Activated CD8-positive, alpha-beta memory T cell treated with anti-CD3 and anti-CD28 coated beads, Interleukin-2, amount 10 ng/mL, durations not matched to agents 7 days and 5 days (primary cell): ENCODE data around the gene AMH. TPM values are rescaled to one million over a fixed set of nuclear protein-coding genes. Genes with fewer than 3 reads are reported as not detected.
"Not testable (repeated sequence)": the region's sequence is repeated elsewhere in the genome, so short reads cannot be mapped to it uniquely, and the experiment has no call there.

ENCODE experiments used
- ATAC-seq: fragments of 150-1000 bp; cut with Tn5 transposase; one replicate; pipeline ENCODE4 v1.10.0; 2021; ENCODE audit warnings: moderate library complexity
- CTCF ChIA-PET: fragments of 350-600 bp; sonication (Branson Sonifier 250); formaldehyde crosslinking; loops from one replicate; lab custom pipeline; 2021; ENCODE audit warnings: antibody characterized with exemption; lab: Charles Lee
- DNase-seq: peaks from one replicate; pipeline ENCODE4 v3.0.0-alpha.2; 2020
- H3K27ac Mint-ChIP-seq: one replicate; pipeline ENCODE4 v1.8.0; 2021; ENCODE audit warnings: mild to moderate bottlenecking, mixed read lengths
- H3K27me3 Mint-ChIP-seq: one replicate; pipeline ENCODE4 v1.8.0; 2021; ENCODE audit warnings: mixed read lengths
- H3K36me3 Mint-ChIP-seq: one replicate; pipeline ENCODE4 v1.8.0; 2021; ENCODE audit warnings: mild to moderate bottlenecking, mixed read lengths
- H3K4me1 Mint-ChIP-seq: one replicate; pipeline ENCODE4 v1.8.0; 2021; ENCODE audit warnings: mixed read lengths
- H3K4me3 Mint-ChIP-seq: one replicate; pipeline ENCODE4 v1.8.0; 2021; ENCODE audit warnings: mild to moderate bottlenecking, moderate library complexity, mixed read lengths
- H3K9me3 Mint-ChIP-seq: one replicate; pipeline ENCODE4 v1.8.0; 2022; ENCODE audit warnings: low read depth, mixed read lengths
- total RNA-seq, 2 experiments: library from RNA; stranded (reverse); gene quantifications; one replicate each; pipeline ENCODE4 v1.2.3, GENCODE V29; 2021

Gene AMH
- total RNA-seq, 2 experiments from 2014 or later = 5.1 to 6.0 TPM

DNA sequence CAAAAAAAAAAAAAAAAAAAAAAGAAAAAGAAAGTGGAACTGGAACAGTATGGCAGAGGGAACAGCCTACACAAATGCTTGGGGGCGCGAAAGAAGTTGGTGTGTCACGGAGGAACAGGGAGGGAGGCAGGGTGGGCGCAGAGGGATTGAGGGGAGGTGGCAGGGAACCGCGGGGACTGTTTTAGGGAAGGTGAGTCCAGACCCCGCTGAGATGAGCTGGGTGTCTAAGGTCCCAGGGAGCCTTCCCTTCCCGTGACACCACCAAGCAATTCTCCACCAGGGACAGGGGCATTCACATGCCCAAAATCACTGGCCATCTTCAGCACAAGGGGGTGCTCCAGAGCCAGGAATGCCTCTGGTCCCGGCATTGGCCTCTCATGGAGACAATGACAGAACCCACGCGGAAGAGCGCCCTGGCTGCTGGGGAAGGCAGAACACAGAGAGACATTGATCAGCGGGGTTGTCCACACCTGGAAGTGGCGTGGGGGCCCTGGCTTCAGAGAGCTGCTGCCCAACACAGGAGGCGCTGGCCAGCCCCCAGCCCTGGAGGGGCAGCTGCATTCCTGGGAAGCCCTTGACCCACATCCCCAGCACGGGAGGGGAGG, 25.9 kb downstream of the AMH start:
- H3K4me1 Mint-ChIP-seq = peaks cover 31% of the 10 kb centered on the region
- H3K9me3 Mint-ChIP-seq = no peaks in the 10 kb centered on the region
- CTCF ChIA-PET = interaction anchor here (1.0 to 7.0 kb wide), 13 partner anchors 12 to 373 kb away, joined by 3 to 58 read pairs (median 6); partner anchors contain the start of genes PLEKHJ1 and SF3A2
- H3K4me3 Mint-ChIP-seq = no peak overlapping the region
- H3K27me3 Mint-ChIP-seq = no peaks in the 10 kb centered on the region
- DNase-seq (peak; percentile 73), ATAC-seq (no peak)
- H3K36me3 Mint-ChIP-seq = peaks cover 23% of the 10 kb centered on the region
- no peak overlapping the region for H3K27ac Mint-ChIP-seq

DNA sequence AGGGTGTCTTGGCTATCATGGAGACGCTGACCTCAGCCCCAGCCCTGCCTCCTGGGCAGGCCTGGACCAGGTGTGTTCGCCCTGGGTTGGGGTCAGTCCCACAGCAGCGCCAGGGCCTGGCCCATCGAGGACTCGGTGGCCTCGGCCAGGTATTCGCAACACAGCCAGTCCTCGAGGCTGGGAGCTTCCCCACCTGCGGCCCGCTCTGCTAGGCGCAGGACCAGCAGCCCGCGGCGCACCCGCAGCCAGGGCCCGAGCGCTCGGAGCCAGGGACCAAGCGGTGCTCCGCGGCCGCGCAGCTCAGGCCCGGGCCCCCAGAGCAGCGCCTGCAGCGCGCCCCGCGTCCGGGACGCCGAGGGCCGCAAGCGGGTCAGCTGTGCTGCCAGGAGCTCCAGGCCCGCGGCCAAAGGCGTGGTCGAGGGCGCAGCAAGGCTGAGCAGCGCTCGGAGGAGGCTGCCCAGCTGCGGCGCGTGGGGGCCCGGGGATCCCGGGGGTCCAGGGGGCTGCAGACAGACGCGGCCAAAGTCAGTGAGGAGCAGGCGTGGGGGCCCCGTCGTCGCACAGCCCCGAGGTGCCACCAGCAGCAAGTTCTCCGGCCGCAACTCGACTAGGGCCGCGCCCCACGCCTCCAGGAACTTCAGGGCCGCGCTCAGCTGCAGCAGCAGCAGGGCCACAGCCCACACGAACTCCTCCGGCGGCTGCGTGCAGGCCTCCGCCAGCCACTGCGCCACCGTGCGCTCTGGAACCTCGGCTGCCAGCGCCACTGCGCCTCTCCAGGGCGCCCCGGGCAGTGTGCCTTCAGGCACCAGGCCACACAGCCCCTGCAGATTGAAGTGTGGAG, 26.7 kb downstream of the AMH start:
- CTCF ChIA-PET = interaction anchor here (1.0 to 7.0 kb wide), 6 partner anchors 11 to 372 kb away, joined by 6 to 58 read pairs (median 20); partner anchors contain the start of genes PLEKHJ1 and SF3A2
- Mint-ChIP-seq H3K27ac (no peak overlapping the region), H3K9me3 (no peaks in the 10 kb centered on the region), H3K4me1 (peaks cover 31% of the 10 kb centered on the region), H3K36me3 (peaks cover 22% of the 10 kb centered on the region), H3K27me3 (no peaks in the 10 kb centered on the region), H3K4me3 (no peak overlapping the region)
- ATAC-seq (no peak), DNase-seq (no peak)

DNA sequence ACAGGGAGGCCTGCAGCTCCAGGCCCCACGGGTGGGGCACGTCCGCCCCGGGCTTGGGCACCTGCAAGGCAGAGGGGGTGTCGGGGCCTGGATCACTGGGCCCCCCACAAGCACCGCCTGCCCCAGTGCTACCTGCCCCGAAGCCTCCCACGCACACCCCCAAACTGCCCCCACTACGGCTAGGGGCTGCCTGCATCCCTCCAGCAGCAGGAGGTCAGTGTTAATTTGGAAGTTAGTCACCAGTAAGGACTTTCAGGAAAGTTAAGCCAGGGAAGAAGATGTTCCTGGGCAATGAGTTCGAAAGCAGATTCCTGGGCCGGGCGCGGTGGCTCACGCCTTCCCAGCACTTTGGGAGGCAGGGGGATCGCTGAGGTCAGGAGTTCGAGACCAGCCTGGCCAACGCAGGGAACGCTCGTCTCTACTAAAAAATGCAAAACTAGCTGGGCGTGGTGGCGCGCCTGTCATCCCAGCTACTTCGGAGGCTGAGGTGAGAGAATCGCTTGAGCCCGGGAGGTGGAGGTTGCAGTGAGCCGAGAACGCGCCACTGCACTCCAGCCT, 27.4 kb downstream of the AMH start:
- DNase-seq (no peak), ATAC-seq (no peak)
- Mint-ChIP-seq H3K9me3 (no peaks in the 10 kb centered on the region), H3K4me1 (peaks cover 29% of the 10 kb centered on the region), H3K27me3 (no peaks in the 10 kb centered on the region), H3K27ac (no peak overlapping the region), H3K36me3 (peaks cover 18% of the 10 kb centered on the region), H3K4me3 (no peak overlapping the region)
- CTCF ChIA-PET = interaction anchor here (0.9 to 7.0 kb wide), 6 partner anchors 11 to 116 kb away, joined by 3 to 52 read pairs (median 12); partner anchors contain the start of gene PLEKHJ1

DNA sequence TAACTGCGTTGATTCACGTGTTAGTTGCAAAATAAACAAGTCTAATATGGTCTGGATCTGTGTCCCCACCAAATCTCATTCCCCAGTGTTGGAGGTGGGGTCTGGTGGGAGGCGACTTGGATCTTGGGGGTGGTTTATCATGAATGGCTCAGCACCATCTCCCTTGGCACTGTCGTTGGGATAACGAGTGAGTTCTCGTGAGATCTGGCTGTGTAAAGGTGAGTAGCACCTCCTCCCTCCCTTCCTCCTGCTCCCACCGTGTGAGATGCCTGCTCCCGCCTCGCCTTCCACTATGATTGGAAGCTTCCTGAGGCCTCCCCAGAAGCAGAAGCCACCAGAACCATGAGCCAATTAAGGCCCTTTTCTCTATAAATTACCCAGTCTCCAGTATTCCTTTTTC, 28.0 kb downstream of the AMH start:
- H3K4me1 Mint-ChIP-seq = peaks cover 31% of the 10 kb centered on the region
- DNase-seq = no peak
- no peaks in the 10 kb centered on the region for H3K9me3 Mint-ChIP-seq
- ATAC-seq = no peak
- peaks cover 14% of the 10 kb centered on the region for H3K36me3 Mint-ChIP-seq
- peak overlapping the region; percentile 49 for H3K27ac Mint-ChIP-seq
- CTCF ChIA-PET = interaction anchor here (0.9 to 7.0 kb wide), 4 partner anchors 10 to 115 kb away, joined by 3 to 52 read pairs (median 4); partner anchors contain the start of gene PLEKHJ1
- no peaks in the 10 kb centered on the region for H3K27me3 Mint-ChIP-seq
- no peak overlapping the region for H3K4me3 Mint-ChIP-seq

DNA sequence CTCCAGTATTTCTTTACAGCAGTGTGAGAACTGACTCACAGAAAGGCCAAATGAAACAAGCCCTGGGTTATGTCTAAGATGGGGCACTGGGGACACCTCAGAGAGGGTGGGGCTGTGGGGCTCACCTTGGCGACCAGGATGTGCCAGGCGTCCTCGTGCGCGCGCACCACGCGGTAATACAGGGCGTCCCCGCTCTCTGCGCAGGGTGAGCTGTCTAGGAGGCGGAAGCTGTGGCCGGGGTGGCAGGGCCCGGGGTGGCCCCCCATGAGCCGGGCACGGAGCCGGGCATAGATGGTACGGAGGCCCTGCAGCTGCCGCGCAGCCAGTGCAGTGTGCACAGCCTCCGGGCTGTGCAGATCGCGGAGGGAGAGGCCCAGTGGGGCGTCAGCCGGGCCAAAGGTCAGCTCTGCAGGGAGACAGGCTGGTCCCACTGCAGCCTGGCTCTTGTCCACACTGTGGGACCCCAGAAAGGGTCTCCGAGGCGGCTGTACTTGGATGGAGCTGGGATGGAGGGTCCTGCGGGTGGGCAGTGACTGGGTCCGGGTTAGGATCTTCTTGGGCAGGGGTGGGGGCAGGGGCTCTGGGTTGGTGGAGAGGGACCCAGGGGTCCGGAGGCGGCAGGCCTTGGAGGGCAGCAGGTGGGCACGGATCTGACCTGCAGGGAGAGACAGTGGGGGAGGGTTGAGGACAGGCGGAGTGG, 29.5 kb downstream of the AMH start:
- peaks cover 7% of the 10 kb centered on the region for H3K27me3 Mint-ChIP-seq
- no peak overlapping the region for H3K4me3 Mint-ChIP-seq
- ATAC-seq (no peak), DNase-seq (no peak)
- H3K36me3 Mint-ChIP-seq = peaks cover 5% of the 10 kb centered on the region
- H3K9me3 Mint-ChIP-seq = no peaks in the 10 kb centered on the region
- H3K27ac Mint-ChIP-seq = no peak overlapping the region
- H3K4me1 Mint-ChIP-seq = peaks cover 27% of the 10 kb centered on the region
- CTCF ChIA-PET = interaction anchor here (1.2 to 1.7 kb wide), 2 partner anchors 110 to 114 kb away, joined by 3 to 4 read pairs; no protein-coding TSS in a partner anchor

DNA sequence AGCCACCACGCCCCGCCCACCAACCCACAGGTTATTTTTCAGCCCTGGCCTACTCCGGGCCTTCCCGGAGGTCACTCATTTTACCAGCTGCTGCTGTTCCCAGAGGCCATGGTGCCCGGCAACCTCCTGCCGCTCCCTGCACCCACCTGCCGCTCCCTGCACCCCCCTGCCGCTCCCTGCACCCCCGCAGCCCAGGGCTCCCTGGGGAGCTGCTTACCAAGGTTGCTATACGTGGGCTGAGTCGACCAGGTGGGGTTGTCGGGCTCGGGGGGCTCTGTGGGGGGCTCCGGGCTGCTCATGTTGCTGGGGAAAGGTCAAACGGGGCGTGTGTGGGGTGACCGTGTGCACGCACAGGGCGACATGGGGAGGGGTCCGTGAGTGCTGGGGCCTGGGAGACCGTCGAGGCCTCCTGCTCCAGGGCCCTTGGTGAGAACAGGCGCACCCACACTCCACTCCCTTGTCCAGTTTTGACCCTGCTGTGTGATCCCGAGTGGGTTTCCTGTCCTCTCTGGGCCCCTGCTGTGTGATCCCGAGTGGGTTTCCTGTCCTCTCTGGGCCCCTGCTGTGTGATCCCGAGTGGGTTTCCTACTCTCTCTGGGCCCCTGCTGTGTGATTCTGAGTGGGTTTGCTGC, 31.6 kb downstream of the AMH start:
- ATAC-seq = no peak
- Mint-ChIP-seq H3K27me3 (peaks cover 7% of the 10 kb centered on the region), H3K4me3 (no peak overlapping the region), H3K4me1 (peaks cover 15% of the 10 kb centered on the region), H3K27ac (no peak overlapping the region), H3K9me3 (no peaks in the 10 kb centered on the region), H3K36me3 (no peaks in the 10 kb centered on the region)
- CTCF ChIA-PET = interaction anchor here (0.8 to 1.3 kb wide), 2 partner anchors 8 to 20 kb away, joined by 3 to 6 read pairs; no protein-coding TSS in a partner anchor
- DNase-seq = no peak

DNA sequence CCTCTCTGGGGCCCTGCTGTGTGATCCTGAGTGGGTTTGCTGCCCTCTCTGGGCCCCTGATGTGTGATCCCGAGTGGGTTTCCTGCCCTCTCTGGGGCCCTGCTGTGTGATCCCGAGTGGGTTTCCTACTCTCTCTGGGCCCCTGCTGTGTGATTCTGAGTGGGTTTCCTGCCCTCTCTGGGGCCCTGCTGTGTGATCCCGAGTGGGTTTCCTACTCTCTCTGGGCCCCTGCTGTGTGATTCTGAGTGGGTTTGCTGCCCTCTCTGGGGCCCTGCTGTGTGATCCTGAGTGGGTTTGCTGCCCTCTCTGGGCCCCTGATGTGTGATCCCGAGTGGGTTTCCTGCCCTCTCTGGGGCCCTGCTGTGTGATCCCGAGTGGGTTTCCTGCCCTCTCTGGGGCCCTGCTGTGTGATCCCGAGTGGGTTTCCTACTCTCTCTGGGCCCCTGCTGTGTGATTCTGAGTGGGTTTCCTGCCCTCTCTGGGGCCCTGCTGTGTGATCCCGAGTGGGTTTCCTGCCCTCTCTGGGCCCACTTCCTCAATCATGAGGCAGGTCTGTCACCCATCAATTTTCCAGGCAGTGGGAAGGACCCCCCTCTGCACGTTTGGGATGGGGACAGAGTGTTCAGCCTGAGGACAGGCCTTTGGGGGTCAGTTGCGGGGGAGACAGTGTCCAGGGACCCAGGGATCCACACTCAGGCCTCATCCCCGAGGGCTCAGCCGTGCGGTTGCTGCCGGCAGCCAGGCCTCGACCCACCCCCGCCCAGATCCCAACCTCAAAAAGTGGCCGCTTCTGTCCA, 32.3 kb downstream of the AMH start:
- H3K36me3 Mint-ChIP-seq, DNase-seq, H3K9me3 Mint-ChIP-seq, H3K27me3 Mint-ChIP-seq, ATAC-seq, H3K4me3 Mint-ChIP-seq: not testable (repeated sequence)
- CTCF ChIA-PET = interaction anchor here (0.8 kb wide), 1 partner anchor 8 kb away, joined by 5 read pairs; no protein-coding TSS in a partner anchor
- Mint-ChIP-seq H3K4me1 (peaks cover 15% of the 10 kb centered on the region), H3K27ac (peak overlapping the region; percentile 19)

DNA sequence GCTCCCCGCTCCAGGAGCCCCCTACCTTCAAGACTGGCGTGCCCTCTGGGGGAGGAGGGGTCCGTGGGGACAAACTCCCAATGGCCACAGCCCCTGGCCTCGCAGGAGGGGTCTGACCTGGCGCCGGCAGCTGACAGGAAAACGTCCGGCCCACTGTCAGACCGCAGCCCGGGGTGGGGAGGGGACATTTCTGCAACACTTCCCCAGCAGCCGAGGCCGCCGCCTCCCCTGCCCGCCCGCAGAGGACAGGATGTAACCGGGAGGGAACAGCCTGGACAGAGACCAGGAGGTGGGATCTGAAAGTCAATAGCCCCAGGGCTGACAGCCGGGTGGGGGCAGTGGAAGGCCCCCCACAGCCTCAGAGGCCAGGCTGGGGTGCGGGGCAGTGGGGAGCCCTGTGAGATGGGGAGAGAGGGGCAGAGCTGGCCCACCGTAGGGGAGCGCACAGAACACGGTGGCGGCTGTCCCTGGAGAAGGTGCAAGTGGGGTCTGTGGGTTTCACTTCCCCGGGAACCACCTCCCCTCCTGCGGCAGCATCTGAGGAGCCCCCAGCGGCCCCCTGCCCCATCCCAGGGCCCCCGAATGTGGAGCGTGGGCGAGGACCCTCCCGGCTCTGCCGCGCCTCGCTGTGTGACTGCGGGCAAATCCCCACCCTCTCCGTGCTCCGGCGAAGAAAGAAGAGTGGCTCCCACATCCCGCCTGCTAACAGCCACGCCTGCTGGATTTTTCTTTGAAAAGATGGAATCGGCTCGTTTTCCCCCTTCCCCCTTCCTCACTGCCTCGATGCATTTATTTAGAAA, 33.1 kb downstream of the AMH start, which contains the start of gene PEAK3:
PEAK3 (minus strand) TSS at position 114 of the 800 bp plus-strand sequence. CDS start 1,244 bp downstream, outside the sequence.
- ATAC-seq (peak; percentile 55), DNase-seq (peak; percentile 78)
- Mint-ChIP-seq H3K4me3 (peak within 1 kb of the TSS; percentile 32), H3K36me3 (no peaks in the 10 kb centered on the region), H3K27ac (peak within 1 kb of the TSS; percentile 19), H3K4me1 (peaks cover 13% of the 10 kb centered on the region), H3K9me3 (no peaks in the 10 kb centered on the region), H3K27me3 (peaks cover 7% of the 10 kb centered on the region)
- CTCF ChIA-PET = interaction anchor here (0.8 to 0.9 kb wide), 2 partner anchors 9 to 174 kb away, joined by 3 to 5 read pairs; no protein-coding TSS in a partner anchor

DNA sequence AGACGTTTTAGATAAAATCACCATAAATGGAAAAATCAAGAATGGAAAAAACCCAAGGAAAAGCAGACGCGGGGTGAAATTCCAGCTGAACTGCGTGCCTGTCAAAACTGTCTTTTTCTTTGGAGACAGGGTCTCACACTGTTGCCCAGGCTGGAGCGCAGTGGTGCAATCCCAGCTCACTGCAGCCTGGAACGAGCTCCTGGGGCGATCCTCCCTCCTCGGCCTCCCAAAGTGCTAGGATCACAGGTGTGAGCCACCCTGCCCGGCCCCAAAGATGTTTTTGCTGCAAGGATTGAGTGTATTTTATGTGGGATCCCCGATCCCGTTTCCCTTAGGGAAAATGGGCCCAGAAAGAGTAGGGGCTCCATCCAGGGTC, 33.7 kb downstream of the AMH start:
- peaks cover 13% of the 10 kb centered on the region for H3K4me1 Mint-ChIP-seq
- H3K4me3 Mint-ChIP-seq = no peak overlapping the region
- CTCF ChIA-PET = interaction anchor here (0.9 kb wide), 1 partner anchor 173 kb away, joined by 3 read pairs; no protein-coding TSS in a partner anchor
- peaks cover 7% of the 10 kb centered on the region for H3K27me3 Mint-ChIP-seq
- DNase-seq (no peak), ATAC-seq (no peak)
- no peak overlapping the region for H3K27ac Mint-ChIP-seq
- no peaks in the 10 kb centered on the region for H3K9me3 Mint-ChIP-seq
- H3K36me3 Mint-ChIP-seq = no peaks in the 10 kb centered on the region

DNA sequence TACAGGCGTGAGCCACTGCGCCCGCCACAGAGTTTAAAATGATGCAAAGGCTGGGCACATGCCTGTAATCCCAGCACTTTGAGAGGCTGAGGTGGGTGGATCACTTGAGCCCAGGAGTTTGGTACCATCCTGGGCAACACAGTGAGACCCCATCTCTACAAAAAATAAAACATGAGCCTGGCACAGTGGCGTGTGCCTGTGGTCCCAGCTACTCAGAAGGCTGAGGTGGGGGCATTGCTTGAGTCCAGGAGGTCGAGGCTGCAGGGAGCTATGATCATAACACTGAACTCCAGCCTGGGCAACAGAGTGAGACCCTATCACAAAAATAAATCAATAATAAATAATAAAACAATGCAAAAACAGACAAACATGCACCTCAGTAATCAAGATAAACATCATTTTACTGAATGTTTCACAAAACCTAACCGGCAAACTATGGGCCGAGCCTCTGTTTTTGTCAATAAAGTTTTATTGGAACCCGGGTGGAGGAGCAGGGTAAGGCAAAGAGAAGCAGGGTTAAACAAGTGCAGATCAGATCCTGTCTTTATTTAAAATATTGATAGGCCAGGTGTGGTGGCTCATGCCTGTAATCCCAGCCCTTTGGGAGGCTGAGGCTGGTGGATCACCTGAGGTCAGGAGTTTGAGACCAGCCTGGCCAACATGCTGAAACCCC, 34.8 kb downstream of the AMH start:
- Mint-ChIP-seq H3K27me3 (peaks cover 11% of the 10 kb centered on the region), H3K27ac (no peak overlapping the region), H3K4me1 (peaks cover 21% of the 10 kb centered on the region), H3K4me3 (no peak overlapping the region), H3K36me3 (no peaks in the 10 kb centered on the region), H3K9me3 (no peaks in the 10 kb centered on the region)
- DNase-seq (no peak), ATAC-seq (no peak)
- CTCF ChIA-PET = interaction anchor here (1.1 kb wide), 1 partner anchor 22 kb away, joined by 3 read pairs; no protein-coding TSS in a partner anchor
